Peyer's patch (tissue), 4 donors: ENCODE results near the gene NFATC2IP.
"Not testable (repeated sequence)": the region's sequence is repeated elsewhere in the genome, so short reads cannot be mapped to it uniquely, and the experiment has no call there.

Experiments
- CTCF ChIP-seq, 6 experiments: fragments of 450-650 bp in 4 of 6; fragments of 200-600 bp in 2 of 6; sonication (generic) in 1 of 6; IDR thresholded peaks; one replicate each; pipeline ENCODE4 v1.5.1; 2017 to 2019; ENCODE audit warnings: antibody characterized with exemption in 6 of 6, mild to moderate bottlenecking in 3 of 6, moderate library complexity in 1 of 6
- POLR2A ChIP-seq, 2 donors: fragments of 450-650 bp; IDR thresholded peaks; one replicate each; pipeline ENCODE4 v1.5.1; 2017; ENCODE audit warnings: antibody characterized with exemption in 2 of 2, mild to moderate bottlenecking in 2 of 2, moderate library complexity in 2 of 2

GRCh38 chr16:28939825-28940224 is 10.9 kb upstream of the NFATC2IP start:
- TF ChIP-seq POLR2A, CTCF (IDR thresholded peaks at IDR 0.05): not testable (repeated sequence)
